Left lobe of liver (tissue), 2 donors: ENCODE results near the gene B3GNT3. TPM values are rescaled to one million over a fixed set of nuclear protein-coding genes. Genes with fewer than 3 reads are reported as not detected.
A peak's percentile ranks its signal among the peaks of the same experiment; 100 is the strongest.

Experiments used
- ATAC-seq: fragments of 200-7000 bp; cut with Tn5 transposase; one replicate; pipeline ENCODE4 v1.9.1; 2020; ENCODE audit warnings: mild to moderate bottlenecking, moderate library complexity
- DNase-seq: peaks from one replicate; pipeline ENCODE4 v3.0.0-alpha.2; 2020; ENCODE audit warnings: low spot score
- total RNA-seq: library from RNA; stranded (reverse); gene quantifications from one replicate; pipeline ENCODE4 v1.2.1, GENCODE V29; 2021
- donor health status: DM: no; HTN: no; CAD: no; lungs with moderate emphysema.
- donor health status: DM: no; HTN: yes; CAD: no.

Gene B3GNT3
- total RNA-seq, 1 donor from 2014 or later = 1.2 TPM

DNA sequence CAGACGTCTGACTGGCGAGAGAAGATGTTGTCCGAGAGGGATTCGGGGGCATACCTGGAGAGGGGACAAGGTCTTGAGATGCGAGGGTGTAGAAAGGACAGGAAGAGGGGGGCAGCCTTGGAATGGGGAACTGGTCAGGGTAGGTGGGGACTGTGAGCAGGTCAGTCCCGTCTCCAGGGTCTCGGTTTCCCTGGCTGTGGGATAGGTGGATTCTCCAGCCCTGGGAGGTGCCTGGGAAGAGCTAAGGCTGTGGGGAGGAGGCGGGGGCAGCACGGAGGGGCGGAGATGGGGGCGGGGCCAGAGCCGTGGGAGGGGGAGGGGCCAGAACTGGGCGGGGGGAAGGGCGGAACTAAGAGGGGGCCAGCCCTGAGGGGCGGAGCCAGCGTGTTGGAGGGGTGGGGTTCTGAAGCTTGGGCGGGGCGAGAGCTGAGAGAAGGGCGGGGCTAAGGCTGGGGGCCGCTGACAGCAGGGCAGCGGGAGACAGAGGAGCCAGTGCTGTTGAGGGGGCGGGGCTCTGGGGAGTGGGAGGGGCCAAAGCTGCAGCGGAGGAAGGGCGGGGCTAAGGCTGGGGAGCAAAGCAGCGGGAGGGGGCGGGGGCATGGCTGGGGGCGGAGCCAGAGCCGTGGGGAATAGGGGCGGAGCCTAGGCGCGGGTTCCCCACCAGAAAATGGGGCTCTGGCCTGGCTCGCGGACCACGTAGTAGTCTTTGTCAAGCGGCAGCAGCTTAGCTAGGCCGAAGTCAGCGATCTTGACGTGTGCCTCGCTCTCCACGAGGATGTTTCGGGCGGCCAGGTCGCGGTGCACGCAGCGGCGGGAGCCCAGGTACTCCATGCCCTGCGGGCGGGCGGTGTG is 35.9 kb downstream of the B3GNT3 start:
- ATAC-seq = peak; percentile 71
- no peak for DNase-seq

DNA sequence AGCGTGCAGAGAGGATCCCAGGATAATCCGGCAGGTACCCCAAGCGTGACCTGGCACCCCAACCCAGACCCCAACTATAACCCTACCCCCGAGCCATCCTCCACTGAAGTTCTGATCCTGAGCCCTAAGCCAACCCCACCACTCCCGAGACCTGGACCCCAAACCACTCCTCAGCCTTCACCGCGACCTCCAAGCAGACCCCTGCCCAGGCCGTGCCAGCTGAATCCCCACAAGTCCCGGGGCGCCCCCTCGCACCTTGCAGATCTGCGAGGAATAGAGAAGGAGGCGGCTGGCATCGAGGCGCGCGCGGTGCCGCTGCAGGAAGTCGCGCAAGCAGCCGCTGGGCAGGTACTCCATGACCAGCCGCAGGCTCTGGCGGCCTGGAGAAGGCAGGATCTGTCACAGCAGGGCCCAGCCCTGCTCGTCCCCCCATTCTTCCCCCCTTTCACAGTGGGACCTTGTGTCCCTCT is 36.5 kb downstream of the B3GNT3 start:
- DNase-seq (no peak), ATAC-seq (no peak)

DNA sequence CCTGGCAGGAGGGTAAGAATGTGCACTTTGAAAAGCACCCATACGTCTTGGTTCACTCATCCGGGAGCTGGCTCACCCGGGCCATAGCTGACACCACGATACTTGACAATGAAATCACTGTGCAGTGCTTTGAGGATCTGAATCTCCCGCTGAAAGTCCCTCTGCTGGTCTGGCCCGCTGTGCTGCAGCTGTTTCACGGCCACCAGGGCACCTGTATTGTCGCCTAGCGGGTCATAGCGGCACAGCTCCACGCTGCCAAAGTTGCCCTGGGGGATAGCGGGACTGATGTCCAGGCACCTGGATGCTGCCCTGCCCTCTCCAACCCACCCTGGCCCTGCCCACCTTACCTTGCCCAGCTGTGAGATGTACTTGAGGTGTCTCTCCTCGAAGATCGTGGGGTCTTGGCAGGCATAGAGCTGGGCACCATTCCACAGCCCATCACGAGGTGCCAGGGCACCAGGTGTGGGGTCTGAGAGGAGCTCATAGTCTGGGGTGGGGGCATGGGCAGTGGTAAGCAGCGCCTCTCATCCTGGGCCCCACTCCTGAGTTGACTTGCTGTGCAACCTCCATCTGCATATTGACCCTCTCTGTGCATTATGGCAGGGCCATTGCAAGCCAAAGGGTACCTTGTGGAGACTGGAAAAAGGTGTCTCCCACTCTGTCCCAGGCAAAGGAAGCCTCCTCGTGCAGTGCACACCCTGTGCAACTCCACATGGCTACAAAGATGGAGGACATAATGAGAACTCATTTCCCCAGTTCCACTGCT is 37.7 kb downstream of the B3GNT3 start:
- DNase-seq (no peak), ATAC-seq (no peak)

DNA sequence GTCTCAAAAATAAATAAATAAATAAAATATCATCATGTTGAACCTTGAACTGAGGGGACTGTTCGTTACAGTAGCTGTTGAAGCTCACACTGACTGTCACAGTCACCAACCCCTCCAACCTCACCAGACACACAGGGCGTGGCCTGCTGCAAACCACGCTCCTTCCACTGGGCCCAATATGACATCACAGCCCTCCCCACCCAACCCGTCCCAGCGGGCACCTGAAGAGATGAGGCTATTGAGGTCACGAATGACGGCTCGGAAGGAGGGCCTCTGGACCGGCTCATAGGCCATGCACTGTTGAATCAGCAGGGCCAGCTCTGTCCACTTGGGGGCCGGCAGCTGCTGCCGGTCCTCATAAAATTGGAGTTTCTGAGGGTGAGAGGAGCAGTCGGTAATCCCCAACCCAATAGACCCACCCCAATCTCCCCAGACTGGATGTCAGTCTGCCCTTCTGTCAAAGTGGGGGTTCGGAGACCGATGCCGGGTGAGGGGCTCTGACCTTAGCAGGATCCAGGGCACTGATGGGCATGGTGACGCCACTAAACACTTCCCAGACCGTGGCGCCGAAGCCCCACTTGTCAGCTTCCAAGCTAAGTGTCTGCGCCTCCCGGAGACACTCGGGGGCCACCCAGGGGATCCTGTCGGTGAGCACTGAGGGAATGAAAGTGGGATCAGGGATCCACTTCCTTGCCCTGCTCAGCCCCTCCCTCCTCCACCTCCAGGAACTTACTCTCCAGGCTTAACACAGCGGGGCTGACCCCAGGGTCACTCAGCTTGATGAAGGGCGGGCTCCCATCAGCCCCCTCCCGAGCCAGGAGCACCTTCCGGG is 39.6 kb downstream of the B3GNT3 start:
- DNase-seq (no peak), ATAC-seq (no peak)

DNA sequence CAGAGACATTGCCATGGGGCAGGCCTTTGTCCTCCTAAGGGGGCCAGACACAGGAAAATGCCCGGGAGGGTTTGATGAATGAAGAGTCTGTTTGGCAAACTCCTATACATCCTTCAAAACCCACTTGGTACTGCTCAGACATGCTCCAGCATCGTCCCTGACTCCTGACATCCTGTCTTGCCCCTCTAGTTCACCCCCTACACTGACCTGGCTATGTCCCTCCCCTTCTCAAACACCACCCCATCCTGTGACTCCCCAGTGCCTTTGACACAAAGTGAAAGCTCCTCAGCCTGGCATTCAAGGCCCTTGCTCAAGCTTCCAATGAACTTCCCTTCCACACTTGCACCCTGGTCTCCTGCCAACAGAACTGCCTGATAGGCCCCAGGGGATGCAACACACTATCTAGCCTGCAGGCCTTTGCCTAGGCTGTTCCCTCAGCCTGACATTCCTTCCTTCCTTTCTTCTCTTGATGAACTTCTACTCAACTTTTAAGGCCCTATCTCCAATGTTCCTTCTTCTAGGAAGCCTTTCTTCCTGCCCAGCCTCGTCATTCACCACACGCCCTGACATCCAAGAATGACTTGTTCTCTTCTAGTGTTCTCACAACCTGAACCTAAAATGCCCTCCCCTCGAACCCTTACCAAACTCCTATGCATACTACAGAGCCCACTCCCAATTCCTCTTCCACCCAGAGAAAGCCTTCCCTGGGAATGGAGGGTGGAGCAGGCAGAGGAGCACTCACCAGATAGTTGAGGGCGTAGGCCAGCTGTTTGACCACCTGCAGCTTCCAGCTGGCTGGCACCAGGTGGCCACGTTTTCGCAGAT is 40.5 kb downstream of the B3GNT3 start:
- DNase-seq (no peak), ATAC-seq (no peak)

DNA sequence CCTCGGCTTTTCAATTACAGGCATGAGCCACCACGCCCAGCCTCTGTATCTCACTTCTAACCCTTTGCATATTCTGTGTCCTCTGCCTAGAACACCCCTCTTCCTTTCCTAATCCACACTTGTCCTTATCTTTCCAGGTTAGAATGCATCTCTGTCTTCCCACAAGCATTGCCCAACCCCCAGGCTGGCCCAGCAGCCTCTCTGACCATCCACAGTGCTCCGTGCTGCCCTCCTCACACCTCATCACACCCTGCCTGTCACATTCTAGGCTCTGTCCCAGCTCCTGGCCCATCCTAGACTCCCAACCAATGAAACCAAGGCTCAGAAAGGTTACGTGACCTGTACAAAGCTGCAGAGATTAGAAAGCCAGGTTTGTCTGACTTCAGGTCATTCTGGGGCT is 41.6 kb downstream of the B3GNT3 start:
- DNase-seq (no peak), ATAC-seq (no peak)

DNA sequence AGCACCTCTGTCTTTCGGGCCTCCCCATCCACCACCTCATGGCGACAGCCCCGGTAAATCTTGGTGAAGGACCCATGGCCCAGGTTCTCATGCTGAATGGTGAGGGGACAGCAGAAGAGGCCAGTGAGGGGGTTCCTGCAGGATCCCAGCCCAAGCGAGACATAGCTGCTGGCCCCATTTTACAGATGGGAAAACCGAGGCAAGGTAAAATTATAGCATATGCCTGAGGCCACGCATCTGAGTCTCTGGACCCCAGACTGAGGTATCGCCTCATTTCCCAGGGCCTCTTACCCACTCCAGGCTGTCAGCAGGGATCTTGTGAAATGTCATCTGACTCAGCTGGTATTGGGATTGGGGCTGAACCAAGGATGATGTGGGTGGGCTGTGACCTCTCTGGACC is 43.0 kb downstream of the B3GNT3 start:
- ATAC-seq = no peak
- DNase-seq = no peak

DNA sequence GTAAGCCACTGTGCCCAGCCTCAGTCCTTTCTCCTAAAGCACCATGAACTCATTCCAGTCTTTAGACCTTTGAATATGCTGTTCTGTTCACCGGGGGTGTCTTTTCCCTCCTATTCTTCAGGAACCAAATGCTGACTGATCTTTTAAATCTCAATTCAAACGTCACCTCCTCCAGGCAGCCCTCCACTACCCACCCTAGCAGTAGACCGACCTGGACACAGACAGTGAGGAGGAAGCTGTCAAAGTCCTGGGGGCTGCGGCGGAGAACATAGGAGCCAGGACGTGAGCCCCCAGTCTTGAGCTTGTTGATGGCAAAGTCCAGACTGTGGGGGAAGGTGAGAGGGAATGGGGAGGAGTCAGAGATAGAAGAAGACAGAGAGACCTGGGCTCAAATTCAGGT is 45.1 kb downstream of the B3GNT3 start:
- DNase-seq (no peak), ATAC-seq (no peak)

DNA sequence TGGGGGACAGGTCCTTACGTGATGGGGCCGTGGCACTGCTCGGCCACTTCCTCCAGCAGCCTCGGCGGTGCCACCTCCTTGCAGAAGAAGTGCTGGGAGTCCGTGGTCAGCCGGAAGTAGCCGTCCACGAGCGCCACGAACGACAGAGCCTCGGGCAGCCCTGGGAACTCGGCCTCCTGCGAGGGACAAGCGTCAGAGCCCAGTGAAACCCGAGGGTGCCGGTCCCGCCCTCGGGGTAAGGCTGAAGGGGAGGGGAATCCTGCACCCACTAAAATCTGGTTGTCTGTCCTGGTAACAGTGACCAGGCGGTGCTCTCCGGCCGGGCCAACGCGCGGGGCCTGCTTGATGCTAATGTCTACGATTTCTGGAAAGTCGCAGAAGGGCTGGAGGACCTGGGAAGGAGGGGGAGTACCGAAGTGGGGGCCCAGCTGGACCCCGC is 46.5 kb downstream of the B3GNT3 start:
- no peak for DNase-seq
- ATAC-seq = peak; percentile 9

DNA sequence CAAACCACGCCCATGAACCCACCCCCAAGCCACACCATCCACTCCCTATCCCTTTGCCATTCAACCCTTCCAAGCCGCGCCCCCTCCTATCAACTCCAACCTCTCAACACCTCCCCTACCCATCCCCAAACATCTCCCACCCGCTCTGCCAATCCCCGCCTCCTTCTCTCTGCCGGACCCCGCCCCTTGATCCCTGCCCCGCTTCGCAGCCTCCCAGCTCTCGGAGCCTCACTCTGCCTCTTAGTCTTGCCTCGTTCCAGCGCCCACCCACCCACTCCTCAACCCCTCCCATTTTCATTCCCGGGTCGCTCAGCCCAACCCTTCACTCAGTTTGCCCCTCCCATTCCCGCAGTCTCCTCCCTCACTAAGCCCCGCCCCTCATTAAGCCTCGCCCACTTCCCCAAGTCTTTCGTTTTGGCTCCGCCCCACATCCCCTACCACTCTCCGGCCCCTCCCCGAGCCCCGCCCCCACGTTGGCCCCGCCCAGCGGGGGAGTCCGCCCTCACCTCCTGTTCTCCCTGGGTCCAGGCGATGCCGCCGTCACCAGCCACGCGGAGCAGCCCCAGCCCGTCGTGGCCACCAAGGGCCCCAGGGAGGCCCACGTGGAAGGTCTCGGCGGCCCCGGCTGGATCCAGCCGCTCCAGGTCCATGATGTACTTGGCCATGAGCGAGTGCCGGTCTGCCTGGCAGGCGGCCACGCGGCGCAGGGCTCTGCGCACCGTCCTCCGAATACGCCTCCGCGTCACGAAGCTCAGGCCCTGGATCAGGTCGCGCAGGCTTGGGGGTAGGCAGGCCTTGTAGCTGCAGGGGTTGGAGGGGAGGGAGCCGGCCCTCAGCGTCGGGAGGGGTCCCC is 47.1 kb downstream of the B3GNT3 start:
- peak; percentile 59 for DNase-seq
- ATAC-seq = peak; percentile 81

DNA sequence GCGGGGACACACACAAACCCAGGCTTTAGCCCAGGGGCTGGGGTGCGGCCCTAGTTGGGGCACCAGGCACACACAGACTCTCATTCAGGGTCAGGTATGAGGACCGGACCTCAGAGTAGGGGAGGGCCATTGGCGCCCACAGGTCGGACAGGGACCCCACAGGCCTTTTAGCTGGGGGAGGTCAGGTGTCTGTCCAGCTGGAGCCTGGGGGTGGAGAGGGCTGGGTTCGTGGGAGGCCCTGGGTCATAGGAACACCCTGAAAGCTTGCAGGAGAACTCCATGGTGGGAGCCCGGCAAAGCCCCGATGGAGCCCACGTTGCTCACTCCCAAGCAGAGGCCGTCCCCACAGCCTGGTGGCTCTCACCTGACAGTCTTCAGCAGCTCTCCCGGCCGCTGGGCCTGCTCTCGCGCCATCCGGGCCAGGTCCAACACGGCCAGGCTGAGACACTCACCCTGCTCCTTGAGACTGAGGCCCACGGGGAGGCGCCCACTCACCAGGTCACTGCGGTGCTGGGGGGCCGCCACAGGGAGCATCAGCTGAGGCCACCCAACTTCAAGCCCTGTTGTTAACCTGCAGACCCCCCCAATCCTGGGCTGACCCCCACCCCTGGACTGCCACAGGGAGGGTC is 47.8 kb downstream of the B3GNT3 start:
- ATAC-seq = no peak
- no peak for DNase-seq

DNA sequence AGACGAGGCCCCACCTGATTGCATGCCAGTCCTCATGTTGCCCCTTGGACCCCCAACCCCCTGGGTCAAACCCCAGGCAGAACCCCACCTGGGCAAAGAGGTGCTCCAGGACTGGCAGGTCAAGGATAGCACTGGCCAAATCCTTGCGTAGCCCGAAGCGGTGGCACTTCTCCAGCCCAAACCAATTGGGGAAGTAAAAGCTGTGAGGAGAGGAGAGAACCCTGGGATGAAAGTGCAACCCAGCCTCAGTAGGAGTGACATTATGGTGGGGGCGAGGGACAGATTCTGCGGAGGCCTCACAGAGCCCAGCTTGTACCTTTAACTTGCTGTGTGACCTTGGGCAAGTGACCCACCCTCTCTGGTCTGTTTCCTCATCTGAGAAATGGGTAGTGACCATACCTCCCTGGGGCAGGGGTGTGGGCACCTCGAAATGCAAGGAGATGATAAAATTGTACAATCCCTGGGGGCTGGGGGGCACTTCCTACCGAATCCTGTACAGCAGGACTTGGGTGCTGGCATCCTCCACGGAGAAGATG is 48.4 kb downstream of the B3GNT3 start:
- ATAC-seq = no peak

DNA sequence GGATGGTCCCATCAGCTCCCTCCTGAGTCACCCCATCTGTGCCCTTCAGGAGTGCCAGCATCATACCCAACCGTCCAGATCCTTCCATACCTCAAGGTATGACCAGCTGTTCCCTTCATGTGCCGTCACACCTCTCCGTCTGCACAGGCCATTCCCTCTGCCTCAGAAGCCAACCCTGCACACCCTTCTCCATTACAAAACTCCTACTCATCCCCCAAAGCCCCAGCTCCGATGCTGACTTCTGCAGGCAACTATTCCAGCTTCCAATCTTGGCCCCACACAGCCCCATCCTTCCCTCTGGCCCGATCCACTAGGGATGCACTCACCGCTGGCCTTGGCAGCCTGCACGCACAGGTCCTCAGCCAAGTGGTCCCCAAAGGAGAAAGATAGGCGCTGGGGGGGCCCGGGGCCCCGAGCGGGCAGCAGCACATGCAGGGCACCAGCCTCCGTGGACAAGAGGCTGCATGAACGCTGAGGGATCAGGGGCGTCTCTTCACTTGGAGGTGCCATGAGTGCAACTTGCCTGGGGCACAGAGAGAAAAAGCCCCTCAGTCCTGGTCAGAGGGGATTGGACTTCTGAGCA is 49.1 kb downstream of the B3GNT3 start:
- DNase-seq = no peak
- ATAC-seq = no peak

More for the DNA sequence above, 48.4 kb downstream of the B3GNT3 start:
- no peak for DNase-seq

DNA sequence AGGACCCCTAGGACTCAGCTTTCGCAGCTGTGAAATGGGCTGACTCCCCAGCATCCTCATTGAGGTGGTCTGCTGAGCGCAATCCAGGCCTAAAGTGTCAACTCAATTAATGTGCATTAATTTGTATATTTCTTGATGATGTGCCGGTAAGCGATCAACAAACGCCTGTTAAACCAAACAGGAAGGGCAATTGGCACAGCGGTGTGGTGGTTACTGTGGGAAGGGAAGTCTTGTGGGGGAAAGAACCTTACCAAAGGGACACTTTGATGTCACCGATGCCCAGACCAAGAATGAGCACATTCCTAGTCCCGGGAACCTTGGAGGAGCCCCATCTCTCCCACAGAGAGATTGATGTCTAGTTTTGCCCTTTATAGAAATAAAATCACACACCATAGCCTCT is 51.2 kb downstream of the B3GNT3 start:
- DNase-seq = no peak
- no peak for ATAC-seq

DNA sequence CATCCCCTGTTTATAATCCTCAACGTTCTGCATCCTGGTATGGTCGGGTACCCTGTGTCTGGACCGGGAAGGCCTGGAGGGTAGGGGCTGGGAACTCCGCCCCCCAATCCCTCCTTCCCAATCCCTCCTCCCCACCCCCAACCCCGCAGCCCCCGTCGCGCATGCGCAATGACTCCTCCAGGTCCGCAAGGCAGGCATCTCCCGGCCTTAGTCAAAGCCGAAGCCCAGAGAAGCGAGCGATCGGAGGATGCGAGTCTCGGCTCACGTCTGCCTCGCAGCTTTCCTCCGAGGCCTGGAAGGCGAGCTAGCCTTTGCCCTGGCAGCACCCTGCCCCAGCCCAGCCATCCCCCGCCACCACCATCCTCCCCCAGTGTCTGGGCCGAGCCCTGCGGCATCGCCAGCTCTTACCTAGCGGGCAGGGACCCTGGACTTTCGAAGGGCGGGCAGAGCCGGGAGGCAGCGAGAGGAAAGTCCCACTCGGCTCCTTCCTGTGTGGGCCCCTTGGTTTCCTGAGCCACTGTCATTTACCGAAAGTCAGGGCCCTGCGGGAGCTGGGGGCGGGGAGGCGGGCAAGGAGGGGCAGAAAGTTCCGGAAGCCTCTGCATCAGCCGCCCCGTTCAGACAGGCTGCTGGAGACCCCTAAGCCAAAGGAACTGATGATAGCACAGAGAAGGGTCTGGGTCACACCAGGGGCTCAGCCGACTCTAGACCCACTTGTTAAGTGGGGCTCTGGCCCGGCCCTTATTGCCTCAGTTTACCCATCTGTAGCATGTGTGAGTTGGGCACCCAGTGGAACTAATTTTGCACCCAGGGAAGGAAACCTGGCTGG is 52.8 kb downstream of the B3GNT3 start, which contains the start of gene JAK3:
Gene JAK3 (minus strand): TSS at position 445 of the 829 bp plus-strand sequence. CDS start 3,565 bp downstream, outside the sequence.
- ATAC-seq = peak; percentile 56
- peak; percentile 58 for DNase-seq

DNA sequence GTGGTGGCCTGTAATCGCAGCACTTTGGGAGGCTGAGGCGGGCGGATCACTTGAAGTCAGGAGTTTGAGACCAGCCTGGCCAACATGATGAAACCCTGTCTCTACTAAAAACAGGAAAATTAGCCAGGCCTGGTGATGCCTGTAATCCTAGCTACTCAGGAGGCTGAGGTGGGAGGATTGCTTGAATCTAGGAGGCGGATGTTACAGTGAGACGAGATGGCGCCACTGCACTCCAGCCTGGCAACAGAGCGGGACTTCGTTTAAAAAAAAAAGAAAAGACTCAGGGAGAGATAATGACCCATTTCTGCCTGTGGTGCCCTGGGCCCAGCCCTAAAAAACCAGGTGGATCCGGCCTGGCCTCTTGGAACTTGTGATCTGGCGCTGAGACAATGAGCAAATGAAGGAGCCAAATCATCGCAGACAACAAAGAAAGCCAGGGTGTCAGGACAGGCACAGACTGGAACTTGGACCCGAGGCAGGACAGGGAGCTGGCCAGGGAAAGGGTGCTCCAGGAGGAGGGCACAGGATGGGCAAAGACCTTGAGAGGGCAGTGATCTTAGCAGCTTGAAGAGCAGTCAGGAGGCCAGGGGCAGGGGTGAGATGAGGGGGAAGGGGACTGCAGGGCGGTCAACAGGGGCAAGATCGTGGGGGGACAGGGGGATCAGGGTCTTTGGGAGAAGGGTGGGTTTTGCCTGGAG is 53.8 kb downstream of the B3GNT3 start:
- ATAC-seq (no peak), DNase-seq (no peak)

DNA sequence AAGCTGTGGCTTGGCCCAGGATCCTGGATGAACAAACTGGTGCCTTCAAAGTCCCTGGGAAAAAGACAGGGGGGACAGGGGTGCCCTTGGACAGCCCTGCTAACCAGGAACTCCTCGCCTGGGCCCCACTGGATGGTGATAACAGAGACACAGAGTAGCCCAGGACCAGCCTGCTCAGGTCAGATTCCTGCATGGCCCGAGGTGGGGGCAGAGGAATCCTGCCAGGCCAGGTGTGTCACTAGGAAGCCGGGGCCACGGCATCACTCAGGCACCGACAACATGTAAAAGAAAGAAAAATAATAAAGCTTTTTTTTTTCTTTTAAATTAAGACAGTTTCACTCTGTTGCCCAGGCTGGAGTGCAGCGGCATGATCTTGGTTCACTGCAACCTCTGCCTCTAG is 59.1 kb downstream of the B3GNT3 start:
- no peak for DNase-seq
- no peak for ATAC-seq
